NOMO-1 treated with dmso at 0.1 percent for 144 hours (cell line): Measurements from ENCODE around the gene NTSR2.
"Not testable (repeated sequence)": the region's sequence is repeated elsewhere in the genome, so short reads cannot be mapped to it uniquely, and the experiment has no call there.

ENCODE experiments used
- DNase-seq: peaks from one replicate; lab custom pipeline; 2025; ENCODE audit not compliant: unreplicated experiment; lab: John Stamatoyannopoulos, UW

NTSR2 gene

GRCh38 chr2:11679486-11680181 is 9.6 kb upstream of the NTSR2 start:
- no peak for DNase-seq

GRCh38 chr2:11679016-11679415 is 9.0 kb upstream of the NTSR2 start:
- no peak for DNase-seq

- no peak for DNase-seq
Measured at GRCh38 chr2:11678306-11678960, 8.4 kb upstream of the NTSR2 start.

- DNase-seq: no peak
Measured at GRCh38 chr2:11677136-11678055, 7.4 kb upstream of the NTSR2 start.

- no peak for DNase-seq
Measured at GRCh38 chr2:11676640-11677039, 6.6 kb upstream of the NTSR2 start.

- no peak for DNase-seq
Measured at GRCh38 chr2:11675423-11676112, 5.6 kb upstream of the NTSR2 start.

- no peak for DNase-seq
Measured at GRCh38 chr2:11674983-11675382, 5.0 kb upstream of the NTSR2 start.

- no peak for DNase-seq
Measured at GRCh38 chr2:11672407-11672806, 2.4 kb upstream of the NTSR2 start.

- no peak for DNase-seq
Measured at GRCh38 chr2:11667866-11668637, 1.9 kb downstream of the NTSR2 start.

- DNase-seq: no peak
Measured at GRCh38 chr2:11667194-11667593, 2.8 kb downstream of the NTSR2 start.

- DNase-seq: no peak
Measured at GRCh38 chr2:11665510-11666362, 4.3 kb downstream of the NTSR2 start.

GRCh38 chr2:11665028-11665427 is 5.0 kb downstream of the NTSR2 start:
- no peak for DNase-seq

GRCh38 chr2:11663427-11663826 is 6.6 kb downstream of the NTSR2 start:
- no peak for DNase-seq

- DNase-seq: no peak
Measured at GRCh38 chr2:11662882-11663281, 7.1 kb downstream of the NTSR2 start.

- DNase-seq: no peak
Measured at GRCh38 chr2:11661891-11662435, 8.0 kb downstream of the NTSR2 start.

- not testable (repeated sequence) for DNase-seq
Measured at GRCh38 chr2:11660396-11660795, 9.6 kb downstream of the NTSR2 start.

- no peak for DNase-seq
Measured at GRCh38 chr2:11659851-11660250, 10.1 kb downstream of the NTSR2 start.

- no peak for DNase-seq
Measured at GRCh38 chr2:11659115-11659475, 10.9 kb downstream of the NTSR2 start.
